Stomach smooth muscle (tissue), 2 donors: Measurements from ENCODE around the gene TUSC2.
A peak's percentile ranks its signal among the peaks of the same experiment; 100 is the strongest.

Source experiments
- H3K27ac ChIP-seq: one replicate; pipeline ENCODE4 v1.7.0; 2013; ENCODE audit warnings: mild to moderate bottlenecking, low read length, inconsistent platforms
- H3K27me3 ChIP-seq, 2 donors: one replicate each; pipeline ENCODE4 v1.7.0; 2013; ENCODE audit warnings: low read length in 2 of 2; ENCODE audit not compliant: insufficient read depth in 2 of 2, control insufficient read depth in 1 of 2
- H3K36me3 ChIP-seq, 2 donors: one replicate each; pipeline ENCODE4 v1.7.0; 2013; ENCODE audit warnings: low read length in 2 of 2; ENCODE audit not compliant: control insufficient read depth in 2 of 2, insufficient read depth in 2 of 2
- H3K4me1 ChIP-seq: one replicate; pipeline ENCODE4 v1.7.0; 2013; ENCODE audit warnings: low read length; ENCODE audit not compliant: control insufficient read depth, insufficient read depth
- H3K4me3 ChIP-seq, 2 donors: one replicate each; pipeline ENCODE4 v1.7.0; 2013; ENCODE audit warnings: low read length in 2 of 2
- H3K9ac ChIP-seq, 2 donors: one replicate each; pipeline ENCODE4 v1.7.0; 2013; ENCODE audit warnings: low read length in 2 of 2, mild to moderate bottlenecking in 1 of 2
- H3K9me3 ChIP-seq, 2 donors: one replicate each; pipeline ENCODE4 v1.7.0; 2013; ENCODE audit warnings: low read length in 2 of 2; ENCODE audit not compliant: control insufficient read depth in 2 of 2
- donor health status: healthy.
- donor health status: Pancreatic carcinoma.

Gene TUSC2

DNA sequence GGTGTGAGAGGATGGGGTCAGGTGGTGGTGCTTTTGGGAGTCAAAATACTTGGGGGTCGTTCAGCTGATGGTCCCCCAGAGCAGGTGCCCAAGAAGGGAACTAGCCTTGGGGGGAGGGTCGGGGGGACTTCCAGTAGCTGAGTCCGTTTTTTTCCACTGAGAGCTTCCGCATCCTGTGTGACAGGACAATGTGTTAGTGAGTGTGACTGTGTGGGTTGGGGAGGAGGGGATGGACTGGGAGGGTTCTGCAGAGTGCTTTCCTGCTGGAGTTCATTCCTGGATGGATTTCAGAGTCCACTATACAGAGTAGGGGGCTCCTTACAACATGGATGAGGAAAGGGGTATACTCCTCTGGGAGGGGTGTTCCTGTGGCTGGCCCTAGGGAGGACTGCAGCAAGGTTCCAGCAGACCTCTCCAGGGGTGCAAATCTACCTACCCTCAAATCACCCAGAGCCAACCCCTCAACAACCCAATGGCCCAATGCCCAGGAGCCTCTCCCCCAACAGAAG, 4.9 kb downstream of the TUSC2 start:
- Histone ChIP-seq H3K9me3 (no peaks in the 10 kb centered on the region), H3K27ac (peak overlapping the region; percentile 94), H3K36me3 (peaks cover 16 to 21% of the 10 kb centered on the region in 2 donors), H3K4me1 (peaks cover 56% of the 10 kb centered on the region), H3K4me3 (peak overlapping the region in 1 of 2 donors; percentile 8), H3K27me3 (no peaks in the 10 kb centered on the region), H3K9ac (peak overlapping the region; percentile 13 to 45)

DNA sequence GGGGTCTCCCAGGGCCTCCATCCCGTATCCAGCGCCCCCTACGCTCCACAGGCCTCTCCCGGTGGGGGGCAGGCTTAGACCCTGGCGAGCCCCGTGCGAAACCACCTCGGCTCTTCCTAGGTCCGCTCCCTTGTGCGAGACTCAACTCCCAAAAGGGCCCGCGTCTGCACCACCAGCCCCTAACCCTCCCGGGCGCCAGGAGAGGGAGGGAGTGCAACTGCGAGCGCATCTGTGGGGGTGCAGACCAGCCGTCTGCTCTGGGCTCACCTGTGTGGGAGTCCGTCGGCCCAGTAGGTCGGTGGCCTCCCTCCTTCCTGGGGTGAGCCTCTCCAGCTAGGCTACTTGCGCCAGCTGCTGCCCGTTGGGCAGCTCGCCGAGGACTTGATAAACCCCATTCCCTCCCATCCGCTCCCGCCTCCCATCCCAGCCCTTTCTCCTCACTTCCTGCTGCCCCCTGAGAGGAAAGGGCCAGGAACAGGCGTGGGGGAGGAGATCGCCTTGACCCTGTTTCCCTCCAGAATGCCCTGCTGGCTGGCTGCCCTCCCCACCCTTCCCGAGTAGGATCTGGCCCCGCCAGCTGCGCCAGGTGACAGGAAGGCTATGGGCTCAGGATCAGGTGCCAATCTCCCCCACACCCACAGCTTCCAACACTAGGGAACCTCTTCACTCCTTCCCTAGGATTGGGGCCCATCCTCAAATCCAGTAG, 5.5 kb downstream of the TUSC2 start, which contains the start of gene HYAL2:
HYAL2 (minus strand) TSS at position 360 of the 706 bp plus-strand sequence. CDS start 2,256 bp downstream, outside the sequence.
- Histone ChIP-seq H3K27ac (peak within 1 kb of the TSS; percentile 94), H3K4me3 (peak within 1 kb of the TSS; percentile 90 to 92), H3K9ac (peak within 1 kb of the TSS; percentile 90 to 98), H3K9me3 (no peaks in the 10 kb centered on the region), H3K4me1 (peaks cover 58% of the 10 kb centered on the region), H3K36me3 (peaks cover 16 to 24% of the 10 kb centered on the region in 2 donors), H3K27me3 (no peaks in the 10 kb centered on the region)

DNA sequence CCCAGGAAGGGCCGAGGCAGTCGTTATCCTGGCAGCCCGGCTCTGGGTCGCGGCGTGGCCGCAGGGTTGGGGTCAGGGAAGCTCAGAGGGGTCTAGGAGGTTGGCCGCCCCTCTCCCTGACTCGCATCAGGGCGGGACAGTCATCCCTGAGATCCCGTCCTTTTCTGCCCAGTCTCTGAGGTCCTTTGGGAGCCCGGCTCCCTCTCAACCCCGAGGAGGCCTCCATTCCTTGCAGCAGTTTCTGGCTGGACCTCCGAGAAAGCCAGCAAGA, 6.0 kb downstream of the TUSC2 start:
- Histone ChIP-seq H3K36me3 (peaks cover 16 to 28% of the 10 kb centered on the region in 2 donors), H3K27me3 (no peaks in the 10 kb centered on the region), H3K4me3 (peak overlapping the region; percentile 90 to 92), H3K27ac (peak overlapping the region; percentile 94), H3K9ac (peak overlapping the region; percentile 45 to 71), H3K9me3 (no peaks in the 10 kb centered on the region), H3K4me1 (peaks cover 56% of the 10 kb centered on the region)

DNA sequence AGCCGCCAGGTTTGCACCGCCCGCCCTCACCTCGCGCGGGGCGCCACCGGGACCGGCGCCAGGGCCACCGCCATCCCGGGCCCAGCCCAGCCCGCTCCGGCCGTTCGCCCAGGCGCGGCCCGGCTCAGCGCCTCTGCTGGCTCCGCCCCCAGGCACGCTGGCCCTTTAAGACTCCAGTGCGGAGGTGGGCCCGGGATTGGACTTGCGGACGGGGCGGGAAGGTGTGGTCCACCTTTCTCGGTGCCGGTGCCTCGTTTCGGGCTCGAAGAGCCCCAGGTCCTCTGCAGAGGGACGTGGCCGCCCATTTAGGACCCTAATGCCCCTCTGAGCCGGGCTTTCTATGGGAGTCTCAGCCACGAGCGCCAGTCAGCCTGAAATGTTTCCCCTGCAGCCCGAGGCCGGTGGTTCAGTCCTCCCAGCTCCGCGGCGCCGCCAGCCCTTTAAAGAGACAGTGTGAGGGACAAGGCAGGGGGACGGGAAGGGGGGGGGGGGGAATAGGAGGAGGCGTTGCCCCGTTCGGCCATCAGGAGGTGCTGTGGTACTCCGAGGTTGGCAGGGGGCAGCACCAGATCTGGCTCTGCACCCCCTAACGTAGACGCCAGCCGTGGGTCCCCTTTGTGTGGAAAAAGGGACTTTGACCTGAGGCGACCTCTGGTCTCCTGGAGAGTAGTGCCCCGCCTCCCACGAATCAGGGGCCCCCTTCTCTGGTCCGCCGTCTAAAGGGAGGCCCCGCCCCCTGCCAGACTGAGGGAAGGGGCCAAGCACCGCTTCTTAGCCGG, 6.5 kb downstream of the TUSC2 start:
- Histone ChIP-seq H3K4me3 (peak overlapping the region; percentile 90 to 92), H3K9ac (peak overlapping the region; percentile 90 to 98), H3K4me1 (peaks cover 55% of the 10 kb centered on the region), H3K27me3 (no peaks in the 10 kb centered on the region), H3K9me3 (no peaks in the 10 kb centered on the region), H3K36me3 (peaks cover 16 to 33% of the 10 kb centered on the region in 2 donors), H3K27ac (peak overlapping the region; percentile 94)

DNA sequence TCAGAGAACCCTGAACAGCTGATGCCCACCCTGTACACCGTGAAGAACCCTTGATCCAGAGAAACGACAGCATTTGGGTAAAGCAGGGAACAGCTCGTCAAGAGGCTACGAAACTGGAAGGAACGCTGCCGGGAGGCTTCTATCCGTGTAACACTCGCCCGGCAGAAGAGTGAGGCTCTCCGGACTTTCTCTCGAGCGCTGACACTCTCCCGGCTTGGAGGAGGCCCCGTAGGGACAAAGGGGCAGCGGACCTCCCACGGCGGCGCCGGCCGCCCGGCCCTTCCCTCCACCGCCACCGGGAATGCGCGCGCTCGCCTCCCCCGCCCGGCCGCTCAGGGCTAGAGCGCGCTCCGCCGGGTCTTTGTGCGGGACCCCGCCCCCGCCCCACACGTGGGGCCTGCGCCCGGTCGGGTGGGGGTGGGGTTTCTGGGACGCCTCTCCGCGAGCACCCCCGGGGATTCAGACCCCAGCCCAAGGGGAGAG, 7.1 kb downstream of the TUSC2 start:
- peak overlapping the region; percentile 94 for H3K27ac ChIP-seq
- peak overlapping the region; percentile 90 to 98 for H3K9ac ChIP-seq
- peak overlapping the region; percentile 90 to 92 for H3K4me3 ChIP-seq
- no peaks in the 10 kb centered on the region for H3K27me3 ChIP-seq
- H3K36me3 ChIP-seq, result peaks cover 12 to 34% of the 10 kb centered on the region in 2 donors
- H3K4me1 ChIP-seq, result peaks cover 55% of the 10 kb centered on the region
- no peaks in the 10 kb centered on the region for H3K9me3 ChIP-seq

DNA sequence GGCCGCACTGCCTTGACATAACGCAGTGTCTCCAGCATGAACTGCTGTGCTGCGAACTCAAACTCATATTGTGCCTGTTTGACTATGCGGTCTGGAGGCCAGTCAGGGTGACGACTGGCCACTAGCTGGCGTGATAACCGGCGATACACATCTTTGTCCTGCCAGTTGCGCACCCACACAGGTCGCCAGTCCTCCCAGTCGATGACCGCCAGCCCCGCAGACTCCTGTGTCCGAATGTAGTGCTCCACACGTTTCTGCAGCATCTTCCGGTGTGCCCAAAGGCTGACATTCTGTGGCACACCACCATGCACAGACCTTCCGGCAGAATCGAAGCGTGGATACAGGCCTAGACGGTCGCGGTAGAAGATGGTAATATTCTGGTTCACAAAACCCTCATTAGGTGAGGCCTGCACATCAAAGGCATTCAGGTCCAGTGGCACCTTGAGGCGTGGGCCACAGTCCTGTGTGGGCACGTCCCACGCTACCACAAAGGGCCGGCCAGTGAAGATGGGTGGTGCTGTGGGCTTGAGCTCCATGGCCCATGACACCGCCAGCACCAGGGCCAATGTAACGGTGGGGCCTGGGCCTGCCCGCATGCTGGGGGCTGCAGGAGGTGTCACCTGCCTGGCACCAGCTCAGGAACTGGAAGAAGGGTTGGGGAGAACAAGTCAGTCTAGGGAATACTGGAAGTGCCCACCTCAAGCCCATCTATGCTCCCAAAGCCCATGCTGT, 8.0 kb downstream of the TUSC2 start:
- Histone ChIP-seq H3K9me3 (no peaks in the 10 kb centered on the region), H3K27ac (peak overlapping the region; percentile 94), H3K9ac (peak overlapping the region; percentile 90 to 96), H3K4me1 (peaks cover 55% of the 10 kb centered on the region), H3K36me3 (peaks cover 7 to 29% of the 10 kb centered on the region in 2 donors), H3K27me3 (no peaks in the 10 kb centered on the region), H3K4me3 (peak overlapping the region; percentile 90 to 92)

DNA sequence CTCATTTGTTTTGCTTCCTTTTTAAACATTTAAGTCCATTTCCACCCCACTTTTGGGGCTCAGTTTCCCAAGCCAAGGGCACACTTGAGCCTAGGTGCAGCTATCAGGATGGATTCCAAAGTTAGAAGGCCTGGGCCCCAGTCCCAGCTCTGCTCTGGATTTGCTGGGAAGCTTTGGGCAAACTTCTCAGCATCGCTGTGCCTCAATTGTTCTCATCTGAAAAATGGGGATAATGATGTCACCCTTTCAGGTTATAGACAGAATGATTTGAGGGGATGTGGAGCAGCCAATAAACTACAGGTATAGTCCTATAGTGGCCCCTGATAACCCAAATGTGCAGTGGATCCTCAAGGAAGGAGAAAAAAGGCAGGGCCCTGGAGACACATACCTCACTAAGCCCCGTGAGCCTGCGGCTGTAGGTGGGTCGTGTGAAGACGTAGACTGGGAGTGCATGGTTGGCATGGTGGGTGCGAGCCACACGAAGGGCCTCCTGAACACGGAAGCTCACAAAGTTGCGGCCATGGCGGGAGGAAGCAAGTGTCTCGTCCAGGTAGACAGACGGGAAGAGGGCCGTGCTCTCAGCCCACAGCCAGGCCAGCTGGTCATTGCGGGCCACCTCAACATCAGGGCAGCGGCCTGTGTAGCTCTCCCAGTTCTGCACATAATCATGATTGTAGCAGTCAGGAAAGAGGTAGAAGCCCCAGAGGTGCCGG, 8.7 kb downstream of the TUSC2 start:
- Histone ChIP-seq H3K4me1 (peaks cover 53% of the 10 kb centered on the region), H3K4me3 (peak overlapping the region in 1 of 2 donors; percentile 90), H3K27me3 (no peaks in the 10 kb centered on the region), H3K36me3 (peaks cover 10 to 30% of the 10 kb centered on the region in 2 donors), H3K9ac (peak overlapping the region; percentile 29 to 36), H3K9me3 (no peaks in the 10 kb centered on the region), H3K27ac (no peak overlapping the region)

DNA sequence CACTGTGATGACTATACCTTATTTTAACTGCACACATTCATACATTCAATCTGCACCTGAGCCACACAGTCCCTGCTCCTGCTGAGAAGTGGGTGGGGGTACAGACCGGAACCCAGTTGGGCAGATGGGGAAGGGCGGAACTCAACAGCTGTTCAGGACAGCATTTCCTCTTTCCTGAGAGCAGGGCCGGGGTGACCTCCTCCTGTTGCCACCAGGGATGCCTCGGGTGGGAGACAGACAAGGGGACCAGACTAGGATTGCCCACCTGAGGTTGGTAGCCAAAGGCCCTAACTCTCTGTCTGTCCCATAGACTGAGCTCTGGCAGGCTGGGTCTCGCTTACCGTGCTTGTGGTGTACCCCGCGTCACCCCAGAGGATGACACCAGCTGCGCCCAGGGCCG, 9.4 kb downstream of the TUSC2 start:
- peaks cover 47% of the 10 kb centered on the region for H3K4me1 ChIP-seq
- H3K9ac ChIP-seq, result peak overlapping the region; percentile 8 to 36
- H3K27ac ChIP-seq, result peak overlapping the region; percentile 11
- H3K36me3 ChIP-seq, result peaks cover 10 to 30% of the 10 kb centered on the region in 2 donors
- peak overlapping the region in 1 of 2 donors; percentile 40 for H3K4me3 ChIP-seq
- H3K27me3 ChIP-seq, result no peaks in the 10 kb centered on the region
- no peaks in the 10 kb centered on the region for H3K9me3 ChIP-seq

DNA sequence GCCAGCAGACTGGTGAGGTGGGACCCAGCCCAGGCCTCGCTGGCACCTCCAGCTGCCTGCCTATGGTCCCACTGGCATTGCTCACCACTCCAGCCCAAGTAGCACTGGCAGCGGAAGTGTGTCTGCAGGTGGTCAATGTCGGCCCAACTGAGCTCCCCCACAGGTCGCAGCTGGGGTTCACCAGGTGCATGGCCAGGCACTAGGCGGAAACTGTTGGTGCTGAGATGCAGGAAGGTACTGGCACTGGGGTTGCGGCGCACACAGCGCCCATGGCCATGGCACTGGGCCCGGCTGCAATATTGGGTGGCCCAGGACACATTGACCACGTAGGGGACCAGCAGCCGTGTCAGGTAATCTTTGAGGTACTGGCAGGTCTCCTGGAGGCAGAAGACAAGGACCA, 9.9 kb downstream of the TUSC2 start:
- no peak overlapping the region for H3K27ac ChIP-seq
- H3K4me3 ChIP-seq, result peak overlapping the region in 1 of 2 donors; percentile 40

DNA sequence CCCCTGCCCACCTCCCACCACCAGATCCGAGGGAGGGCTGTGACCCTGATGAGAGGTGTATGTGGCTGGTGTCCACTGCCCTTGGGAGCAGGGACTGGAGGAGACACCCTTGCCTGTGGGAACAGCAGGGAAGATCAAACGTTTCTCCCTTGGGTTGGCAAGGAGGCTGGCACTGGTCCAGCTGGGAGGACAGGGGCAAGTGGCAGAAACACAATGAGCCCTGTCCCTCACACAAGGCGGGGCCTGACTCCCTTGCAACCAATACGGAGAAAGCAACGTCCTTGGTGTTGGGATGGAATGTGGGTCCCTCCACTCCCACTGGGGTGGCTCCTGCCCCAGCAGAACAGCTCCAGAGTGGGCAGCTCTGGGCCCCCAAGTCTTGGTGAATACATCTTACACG, 10.7 kb downstream of the TUSC2 start:
- peak overlapping the region in 1 of 2 donors; percentile 47 for H3K9ac ChIP-seq
- peaks cover 41% of the 10 kb centered on the region for H3K4me1 ChIP-seq

More for the DNA sequence above, 9.9 kb downstream of the TUSC2 start:
- Histone ChIP-seq H3K9me3 (no peaks in the 10 kb centered on the region), H3K4me1 (peaks cover 47% of the 10 kb centered on the region), H3K9ac (peak overlapping the region; percentile 5 to 8), H3K36me3 (peaks cover 10 to 30% of the 10 kb centered on the region in 2 donors), H3K27me3 (no peaks in the 10 kb centered on the region)

More for the DNA sequence above, 10.7 kb downstream of the TUSC2 start:
- H3K9me3 ChIP-seq, result no peaks in the 10 kb centered on the region
- H3K27ac ChIP-seq, result no peak overlapping the region
- H3K4me3 ChIP-seq, result no peak overlapping the region
- no peaks in the 10 kb centered on the region for H3K27me3 ChIP-seq
- peaks cover 10 to 30% of the 10 kb centered on the region in 2 donors for H3K36me3 ChIP-seq
